ENCODE results near the gene LAMB1. TPM values are rescaled to one million over a fixed set of nuclear protein-coding genes. Genes with fewer than 3 reads are reported as not detected.

Gene LAMB1
- total RNA-seq, 1 experiment from 2014 or later = 101 TPM

GRCh38 chr7:107993891-107994291 lies 9.1 kb downstream of the LAMB1 start:
- Mint-ChIP-seq H3K27ac (no peak overlapping the region), H3K27me3 (ENCODE audit: low read depth) (no peaks in the 10 kb centered on the region), H3K4me1 (peaks cover 29% of the 10 kb centered on the region), H3K4me3 (no peak overlapping the region), H3K9me3 (no peaks in the 10 kb centered on the region), H3K36me3 (peaks cover 44% of the 10 kb centered on the region)
- ChIA-PET POLR2A (no interaction called here), CTCF (no interaction called here)
- DNase-seq (ENCODE audit: low spot score) = no peak
- TF ChIP-seq FOXJ3 (CRISPR knock-in tag; IDR thresholded peaks at IDR 0.05; ENCODE audit: borderline replicate concordance) = no peak
- TF ChIP-seq E2F1 (CRISPR knock-in tag; IDR thresholded peaks at IDR 0.05) = no peak
- TF ChIP-seq TEAD4 (CRISPR knock-in tag; IDR thresholded peaks at IDR 0.05) = no peak
- no peak for TF ChIP-seq TEAD1 (CRISPR knock-in tag; IDR thresholded peaks at IDR 0.05)
- TF ChIP-seq SMAD4 (CRISPR knock-in tag; IDR thresholded peaks at IDR 0.05) = no peak
- no peak for TF ChIP-seq MLX (CRISPR knock-in tag; IDR thresholded peaks at IDR 0.05)
- no peak for TF ChIP-seq MXD4 (CRISPR knock-in tag; IDR thresholded peaks at IDR 0.05; ENCODE audit: borderline replicate concordance)
- TF ChIP-seq FOXP4 (CRISPR knock-in tag; IDR thresholded peaks at IDR 0.05) = no peak
- TF ChIP-seq SMAD3 (CRISPR knock-in tag; IDR thresholded peaks at IDR 0.05; ENCODE audit: borderline replicate concordance) = no peak
- no peak for TF ChIP-seq ZNF396 (CRISPR knock-in tag; IDR thresholded peaks at IDR 0.05; ENCODE audit: borderline replicate concordance)
- no peak for TF ChIP-seq TP53 (CRISPR knock-in tag; IDR thresholded peaks at IDR 0.05)
- ATAC-seq = no peak

- TF ChIP-seq SP1 (CRISPR knock-in tag; conservative IDR thresholded peaks at IDR 0.05) = no peak
- TF ChIP-seq ZNF121 (CRISPR knock-in tag; IDR thresholded peaks at IDR 0.05) = 0 out of 2 replicates have a peak, but pooled peaks have one; percentile 33
- Mint-ChIP-seq H3K4me1 (peaks cover 10% of the 10 kb centered on the region), H3K27me3 (ENCODE audit: low read depth) (no peaks in the 10 kb centered on the region), H3K4me3 (no peak overlapping the region), H3K9me3 (no peaks in the 10 kb centered on the region), H3K27ac (no peak overlapping the region), H3K36me3 (peaks cover 56% of the 10 kb centered on the region)
- no peak for DNase-seq (ENCODE audit: low spot score)
- ChIA-PET POLR2A (no interaction called here), CTCF (no interaction called here)
- ATAC-seq = no peak
Observed at GRCh38 chr7:107989618-107990373, 13.2 kb downstream of the LAMB1 start.

- H3K9me3 Mint-ChIP-seq = no peaks in the 10 kb centered on the region
- H3K4me3 Mint-ChIP-seq = no peak overlapping the region
- H3K4me1 Mint-ChIP-seq = peaks cover 2% of the 10 kb centered on the region
- no peak overlapping the region for H3K27ac Mint-ChIP-seq
- DNase-seq (ENCODE audit: low spot score) = no peak
- H3K27me3 Mint-ChIP-seq (ENCODE audit: low read depth) = no peaks in the 10 kb centered on the region
- POLR2A ChIA-PET = no interaction called here
- no peak for ATAC-seq
- peaks cover 46% of the 10 kb centered on the region for H3K36me3 Mint-ChIP-seq
- CTCF ChIA-PET = no interaction called here
- TF ChIP-seq ETV6 (CRISPR knock-in tag; IDR thresholded peaks at IDR 0.05) (no peak), ZNF219 (CRISPR knock-in tag; IDR thresholded peaks at IDR 0.05; ENCODE audit: borderline replicate concordance) (no peak), ARID4B (CRISPR knock-in tag; IDR thresholded peaks at IDR 0.05; ENCODE audit: borderline replicate concordance) (no peak), ZSCAN18 (CRISPR knock-in tag; IDR thresholded peaks at IDR 0.05) (no peak), AFF4 (CRISPR knock-in tag; IDR thresholded peaks at IDR 0.05; ENCODE audit: borderline replicate concordance) (no peak), SMAD3 (CRISPR knock-in tag; IDR thresholded peaks at IDR 0.05; ENCODE audit: borderline replicate concordance) (no peak)
Observed at GRCh38 chr7:107982918-107983389, 20.0 kb downstream of the LAMB1 start.
